ENCODE measurements around the gene TAP1. TPM values are rescaled to one million over a fixed set of nuclear protein-coding genes. Genes with fewer than 3 reads are reported as not detected.
A peak's percentile ranks its signal among the peaks of the same experiment; 100 is the strongest.

The TAP1 gene
- total and polyA plus RNA-seq, 9 of the 15 experiments (the other 6 are each of a cell fraction or from before 2014, with no cell fraction given) = 1.3 to 6.0 (median 4.2) TPM

DNA sequence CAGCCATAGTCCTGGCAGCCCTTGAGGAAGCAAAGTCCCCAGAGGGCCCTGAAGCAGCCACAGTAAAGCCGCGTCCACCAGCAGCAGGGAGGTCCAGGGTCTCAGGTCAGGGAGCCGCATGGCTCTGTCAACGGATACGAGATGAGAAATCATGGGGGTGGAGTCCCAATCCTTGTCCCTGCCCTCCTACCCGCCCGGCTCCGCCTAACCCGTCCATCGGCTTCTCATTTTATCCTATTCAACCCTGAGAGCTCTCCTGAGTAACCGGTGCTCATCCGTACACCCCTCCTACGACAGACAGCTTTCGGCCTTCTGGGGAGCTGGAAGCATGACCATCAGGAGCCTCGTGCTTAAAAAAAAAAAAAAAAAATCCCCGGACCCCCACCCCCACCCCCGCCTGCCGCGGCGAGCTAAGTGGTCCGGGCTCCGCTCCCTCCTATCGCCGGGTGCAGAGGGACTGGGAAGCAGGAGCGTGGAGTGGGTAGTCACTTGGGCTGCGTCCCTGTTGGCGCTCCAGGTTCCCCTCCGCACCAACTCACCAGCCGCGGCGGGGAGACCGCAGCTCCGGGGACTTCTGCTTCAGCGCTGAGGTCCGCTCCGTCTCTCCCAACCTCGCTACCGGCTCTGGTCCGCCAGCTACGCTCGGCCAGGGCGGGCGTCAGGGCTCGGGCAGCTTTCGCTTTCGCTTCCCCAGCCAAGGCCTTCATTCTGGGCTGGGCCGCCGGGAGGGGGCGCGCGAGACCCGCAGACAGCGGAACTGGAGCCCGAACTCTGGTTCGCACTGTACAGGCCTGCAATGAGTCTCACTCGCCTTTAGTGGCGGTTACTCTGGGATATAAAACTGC is 15.2 kb downstream of the TAP1 start, which contains the start of gene TAP2 (continued):
- no peak for TF ChIP-seq E2F8 (IDR thresholded peaks at IDR 0.05; ENCODE audit: low read depth, partially characterized antibody)
- peak; percentile 64 for TF ChIP-seq FIP1L1 (IDR thresholded peaks at IDR 0.05; ENCODE audit: low read depth, low read length, poor library complexity, severe bottlenecking)
- TF ChIP-seq, protein P1, sequence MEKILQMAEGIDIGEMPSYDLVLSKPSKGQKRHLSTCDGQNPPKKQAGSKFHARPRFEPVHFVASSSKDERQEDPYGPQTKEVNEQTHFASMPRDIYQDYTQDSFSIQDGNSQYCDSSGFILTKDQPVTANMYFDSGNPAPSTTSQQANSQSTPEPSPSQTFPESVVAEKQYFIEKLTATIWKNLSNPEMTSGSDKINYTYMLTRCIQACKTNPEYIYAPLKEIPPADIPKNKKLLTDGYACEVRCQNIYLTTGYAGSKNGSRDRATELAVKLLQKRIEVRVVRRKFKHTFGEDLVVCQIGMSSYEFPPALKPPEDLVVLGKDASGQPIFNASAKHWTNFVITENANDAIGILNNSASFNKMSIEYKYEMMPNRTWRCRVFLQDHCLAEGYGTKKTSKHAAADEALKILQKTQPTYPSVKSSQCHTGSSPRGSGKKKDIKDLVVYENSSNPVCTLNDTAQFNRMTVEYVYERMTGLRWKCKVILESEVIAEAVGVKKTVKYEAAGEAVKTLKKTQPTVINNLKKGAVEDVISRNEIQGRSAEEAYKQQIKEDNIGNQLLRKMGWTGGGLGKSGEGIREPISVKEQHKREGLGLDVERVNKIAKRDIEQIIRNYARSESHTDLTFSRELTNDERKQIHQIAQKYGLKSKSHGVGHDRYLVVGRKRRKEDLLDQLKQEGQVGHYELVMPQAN (IDR thresholded peaks at IDR 0.05; ENCODE audit: borderline replicate concordance) = peak; percentile 77
- no peak; the same call in 1 of the 2 replicates for TF ChIP-seq HDAC2 (IDR thresholded peaks at IDR 0.05)
- no peak for TF ChIP-seq SRSF9 (IDR thresholded peaks at IDR 0.05; ENCODE audit: borderline replicate concordance, low read depth, low read length)
- TF ChIP-seq, protein P2, sequence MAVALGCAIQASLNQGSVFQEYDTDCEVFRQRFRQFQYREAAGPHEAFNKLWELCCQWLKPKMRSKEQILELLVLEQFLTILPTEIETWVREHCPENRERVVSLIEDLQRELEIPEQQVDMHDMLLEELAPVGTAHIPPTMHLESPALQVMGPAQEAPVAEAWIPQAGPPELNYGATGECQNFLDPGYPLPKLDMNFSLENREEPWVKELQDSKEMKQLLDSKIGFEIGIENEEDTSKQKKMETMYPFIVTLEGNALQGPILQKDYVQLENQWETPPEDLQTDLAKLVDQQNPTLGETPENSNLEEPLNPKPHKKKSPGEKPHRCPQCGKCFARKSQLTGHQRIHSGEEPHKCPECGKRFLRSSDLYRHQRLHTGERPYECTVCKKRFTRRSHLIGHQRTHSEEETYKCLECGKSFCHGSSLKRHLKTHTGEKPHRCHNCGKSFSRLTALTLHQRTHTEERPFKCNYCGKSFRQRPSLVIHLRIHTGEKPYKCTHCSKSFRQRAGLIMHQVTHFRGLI (CRISPR knock-in tag; IDR thresholded peaks at IDR 0.05) = no peak
- no peak for TF ChIP-seq PURB (CRISPR knock-in tag; IDR thresholded peaks at IDR 0.05; ENCODE audit: low read depth)
- no peak for TF ChIP-seq NCOR1 (IDR thresholded peaks at IDR 0.05)
- no peak for TF ChIP-seq STAT5A (IDR thresholded peaks at IDR 0.05; ENCODE audit: borderline replicate concordance, low read length)
- no peak for TF ChIP-seq BDP1 (IDR thresholded peaks at IDR 0.05; ENCODE audit: insufficient read depth, insufficient read length)
- TF ChIP-seq, protein P3, sequence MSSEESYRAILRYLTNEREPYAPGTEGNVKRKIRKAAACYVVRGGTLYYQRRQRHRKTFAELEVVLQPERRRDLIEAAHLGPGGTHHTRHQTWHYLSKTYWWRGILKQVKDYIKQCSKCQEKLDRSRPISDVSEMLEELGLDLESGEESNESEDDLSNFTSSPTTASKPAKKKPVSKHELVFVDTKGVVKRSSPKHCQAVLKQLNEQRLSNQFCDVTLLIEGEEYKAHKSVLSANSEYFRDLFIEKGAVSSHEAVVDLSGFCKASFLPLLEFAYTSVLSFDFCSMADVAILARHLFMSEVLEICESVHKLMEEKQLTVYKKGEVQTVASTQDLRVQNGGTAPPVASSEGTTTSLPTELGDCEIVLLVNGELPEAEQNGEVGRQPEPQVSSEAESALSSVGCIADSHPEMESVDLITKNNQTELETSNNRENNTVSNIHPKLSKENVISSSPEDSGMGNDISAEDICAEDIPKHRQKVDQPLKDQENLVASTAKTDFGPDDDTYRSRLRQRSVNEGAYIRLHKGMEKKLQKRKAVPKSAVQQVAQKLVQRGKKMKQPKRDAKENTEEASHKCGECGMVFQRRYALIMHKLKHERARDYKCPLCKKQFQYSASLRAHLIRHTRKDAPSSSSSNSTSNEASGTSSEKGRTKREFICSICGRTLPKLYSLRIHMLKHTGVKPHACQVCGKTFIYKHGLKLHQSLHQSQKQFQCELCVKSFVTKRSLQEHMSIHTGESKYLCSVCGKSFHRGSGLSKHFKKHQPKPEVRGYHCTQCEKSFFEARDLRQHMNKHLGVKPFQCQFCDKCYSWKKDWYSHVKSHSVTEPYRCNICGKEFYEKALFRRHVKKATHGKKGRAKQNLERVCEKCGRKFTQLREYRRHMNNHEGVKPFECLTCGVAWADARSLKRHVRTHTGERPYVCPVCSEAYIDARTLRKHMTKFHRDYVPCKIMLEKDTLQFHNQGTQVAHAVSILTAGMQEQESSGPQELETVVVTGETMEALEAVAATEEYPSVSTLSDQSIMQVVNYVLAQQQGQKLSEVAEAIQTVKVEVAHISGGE (CRISPR knock-in tag; IDR thresholded peaks at IDR 0.05) = peak in 1 of 3 experiments; percentile 67; a peak in 2 of 6 replicates
- no peak for TF ChIP-seq ZNF695 (CRISPR knock-in tag; IDR thresholded peaks at IDR 0.05)
- peak; percentile 3; the same call in 1 of the 2 replicates for TF ChIP-seq MAFK (IDR thresholded peaks at IDR 0.05; ENCODE audit: low read length)
- TF ChIP-seq CBX3 (IDR thresholded peaks at IDR 0.05; ENCODE audit: borderline replicate concordance in 1 of 2, low read length in 2 of 2) = 0 out of 3 replicates have a peak, but pooled peaks of 1 of the 2 experiments have one; percentile 21

Measured in K562 (cell line).